Progenitor cell of endocrine pancreas (in vitro differentiated cells): ENCODE results near the gene SERPINA6. TPM values are rescaled to one million over a fixed set of nuclear protein-coding genes. Genes with fewer than 3 reads are reported as not detected.

ENCODE experiments used
- DNase-seq: peaks from one replicate; pipeline ENCODE4 v3.0.0; 2021; ENCODE audit warnings: low spot score; ENCODE audit not compliant: unreplicated experiment
- H3K27ac Mint-ChIP-seq: 2 replicates; pipeline ENCODE4 v1.8.0; 2021; ENCODE audit warnings: mild to moderate bottlenecking, moderate library complexity, mixed read lengths
- H3K27me3 Mint-ChIP-seq: 2 replicates; pipeline ENCODE4 v1.8.0; 2021; ENCODE audit warnings: mixed read lengths
- H3K36me3 Mint-ChIP-seq: 2 replicates; pipeline ENCODE4 v1.8.0; 2022; ENCODE audit warnings: mixed read lengths; ENCODE audit not compliant: insufficient read depth
- H3K4me1 Mint-ChIP-seq: 2 replicates; pipeline ENCODE4 v1.8.0; 2021; ENCODE audit warnings: low read depth, mixed read lengths
- H3K4me3 Mint-ChIP-seq: 2 replicates; pipeline ENCODE4 v1.8.0; 2021; ENCODE audit warnings: low read depth, mild to moderate bottlenecking, moderate library complexity, mixed read lengths
- H3K9me3 Mint-ChIP-seq: 2 replicates; pipeline ENCODE4 v1.8.0; 2021; ENCODE audit warnings: low read depth, mixed read lengths
- total RNA-seq: library from RNA; stranded (reverse); gene quantifications from 2 replicates; pipeline ENCODE4 v1.2.1, GENCODE V29; 2021
- TF ChIP-seq, protein P1 (sequence below): fragments of 200-600 bp; sonication (generic); IDR thresholded peaks from one replicate; pipeline ENCODE4 v1.5.0; 2021; ENCODE audit warnings: antibody characterized with exemption, mild to moderate bottlenecking; ENCODE audit not compliant: unreplicated experiment

Gene SERPINA6
- total RNA-seq, 1 donor from 2014 or later: 1.6 TPM

DNA sequence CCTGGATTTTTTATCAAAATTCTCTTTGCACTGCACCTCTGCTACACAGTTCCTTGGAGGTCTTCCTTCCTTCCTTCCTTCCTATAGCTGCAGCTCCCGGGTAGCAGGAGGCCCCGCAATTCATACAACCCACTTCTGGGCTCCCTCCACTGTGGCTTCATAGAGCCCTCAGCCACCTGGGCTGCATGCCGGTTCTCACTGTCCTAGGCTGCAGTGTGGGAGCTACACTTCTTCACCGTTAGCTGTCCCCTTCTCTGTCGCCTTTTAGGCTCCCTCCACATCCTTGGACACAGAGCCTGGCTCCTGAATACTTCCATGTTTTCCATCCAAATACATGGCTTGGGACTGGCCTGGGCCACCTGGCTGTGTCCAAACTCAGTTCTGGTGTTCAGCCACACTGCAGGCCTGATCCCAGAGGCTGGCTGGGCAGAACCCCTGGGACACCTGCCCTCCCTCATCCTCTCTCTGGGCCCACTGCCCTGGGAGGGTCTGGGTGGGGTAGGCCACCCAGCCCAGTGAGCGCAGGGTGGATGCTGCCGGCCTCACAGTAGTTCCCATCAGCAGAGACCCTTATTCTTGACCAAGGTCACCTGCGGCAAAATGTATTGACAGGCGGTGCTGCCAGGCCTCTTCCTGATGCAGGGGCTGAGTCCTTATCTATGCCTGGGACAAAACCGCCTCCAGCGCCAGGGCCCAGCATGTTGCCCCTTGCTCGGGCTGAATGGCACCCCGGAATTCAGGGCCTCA is 31.8 kb downstream of the SERPINA6 start:
- Mint-ChIP-seq H3K36me3 (peaks cover 8% of the 10 kb centered on the region), H3K4me3 (no peak overlapping the region), H3K4me1 (peaks cover 18% of the 10 kb centered on the region), H3K27me3 (no peaks in the 10 kb centered on the region), H3K27ac (no peak overlapping the region), H3K9me3 (peaks cover 5% of the 10 kb centered on the region)
- TF ChIP-seq, protein P1, sequence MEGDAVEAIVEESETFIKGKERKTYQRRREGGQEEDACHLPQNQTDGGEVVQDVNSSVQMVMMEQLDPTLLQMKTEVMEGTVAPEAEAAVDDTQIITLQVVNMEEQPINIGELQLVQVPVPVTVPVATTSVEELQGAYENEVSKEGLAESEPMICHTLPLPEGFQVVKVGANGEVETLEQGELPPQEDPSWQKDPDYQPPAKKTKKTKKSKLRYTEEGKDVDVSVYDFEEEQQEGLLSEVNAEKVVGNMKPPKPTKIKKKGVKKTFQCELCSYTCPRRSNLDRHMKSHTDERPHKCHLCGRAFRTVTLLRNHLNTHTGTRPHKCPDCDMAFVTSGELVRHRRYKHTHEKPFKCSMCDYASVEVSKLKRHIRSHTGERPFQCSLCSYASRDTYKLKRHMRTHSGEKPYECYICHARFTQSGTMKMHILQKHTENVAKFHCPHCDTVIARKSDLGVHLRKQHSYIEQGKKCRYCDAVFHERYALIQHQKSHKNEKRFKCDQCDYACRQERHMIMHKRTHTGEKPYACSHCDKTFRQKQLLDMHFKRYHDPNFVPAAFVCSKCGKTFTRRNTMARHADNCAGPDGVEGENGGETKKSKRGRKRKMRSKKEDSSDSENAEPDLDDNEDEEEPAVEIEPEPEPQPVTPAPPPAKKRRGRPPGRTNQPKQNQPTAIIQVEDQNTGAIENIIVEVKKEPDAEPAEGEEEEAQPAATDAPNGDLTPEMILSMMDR: no peak
- DNase-seq: no peak

- TF ChIP-seq, protein P1: no peak
- no peak overlapping the region for H3K27ac Mint-ChIP-seq
- H3K4me3 Mint-ChIP-seq: no peak overlapping the region
- H3K4me1 Mint-ChIP-seq: peaks cover 18% of the 10 kb centered on the region
- no peak for DNase-seq
- H3K27me3 Mint-ChIP-seq: no peaks in the 10 kb centered on the region
- H3K36me3 Mint-ChIP-seq: peaks cover 8% of the 10 kb centered on the region
- H3K9me3 Mint-ChIP-seq: peaks cover 5% of the 10 kb centered on the region
Observed at GRCh38 chr14:94290197-94290596, 32.9 kb downstream of the SERPINA6 start.

GRCh38 chr14:94288610-94289465 is 34.3 kb downstream of the SERPINA6 start:
- Mint-ChIP-seq H3K4me1 (peaks cover 17% of the 10 kb centered on the region), H3K36me3 (peaks cover 8% of the 10 kb centered on the region), H3K27me3 (no peaks in the 10 kb centered on the region), H3K9me3 (peaks cover 5% of the 10 kb centered on the region), H3K27ac (no peak overlapping the region), H3K4me3 (no peak overlapping the region)
- DNase-seq: no peak
- TF ChIP-seq, protein P1: no peak

DNA sequence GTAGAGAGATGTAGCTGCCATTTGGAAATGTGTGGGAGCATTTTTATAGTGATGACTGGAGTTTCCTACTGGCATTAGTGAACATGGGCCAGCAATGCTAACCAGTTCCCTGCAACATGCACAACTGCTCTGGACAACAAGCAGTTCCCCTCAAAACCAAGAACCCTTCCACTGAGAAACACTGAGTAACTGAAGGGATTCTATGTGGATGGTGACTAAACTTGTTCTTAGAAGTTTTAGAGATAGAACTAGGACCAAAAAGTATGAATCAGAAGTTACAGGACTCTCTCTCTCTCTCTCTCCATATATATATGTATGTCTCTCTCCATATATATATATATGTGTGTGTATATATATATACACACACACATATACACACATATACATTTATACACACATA is 38.0 kb downstream of the SERPINA6 start:
- peaks cover 5% of the 10 kb centered on the region for H3K9me3 Mint-ChIP-seq
- TF ChIP-seq, protein P1: no peak
- no peak for DNase-seq
- H3K4me1 Mint-ChIP-seq: no peaks in the 10 kb centered on the region
- H3K4me3 Mint-ChIP-seq: no peak overlapping the region
- H3K36me3 Mint-ChIP-seq: peaks cover 9% of the 10 kb centered on the region
- no peaks in the 10 kb centered on the region for H3K27me3 Mint-ChIP-seq
- no peak overlapping the region for H3K27ac Mint-ChIP-seq

DNA sequence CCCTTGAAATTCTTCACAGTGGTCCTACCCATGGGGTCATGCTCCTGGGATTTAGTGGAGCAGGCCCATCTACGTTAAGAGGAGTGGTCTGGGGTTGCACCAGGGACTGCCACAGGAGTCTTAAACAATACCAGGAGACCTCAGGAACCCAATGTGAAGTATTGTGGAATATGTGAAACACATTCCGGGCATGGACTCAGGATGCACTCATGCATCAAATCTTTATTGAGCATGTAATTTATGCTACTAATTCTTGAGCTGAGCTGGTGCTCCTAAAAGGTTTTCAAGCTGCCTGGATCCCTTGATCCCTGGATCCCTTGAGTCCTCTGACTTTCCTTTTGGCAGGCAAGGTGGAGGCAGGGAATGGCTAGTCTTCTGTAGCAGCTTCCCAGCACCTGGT is 38.9 kb downstream of the SERPINA6 start:
- no peak overlapping the region for H3K27ac Mint-ChIP-seq
- H3K27me3 Mint-ChIP-seq: no peaks in the 10 kb centered on the region
- no peak for DNase-seq
- H3K36me3 Mint-ChIP-seq: peaks cover 9% of the 10 kb centered on the region
- peaks cover 5% of the 10 kb centered on the region for H3K9me3 Mint-ChIP-seq
- TF ChIP-seq, protein P1: no peak
- H3K4me3 Mint-ChIP-seq: no peak overlapping the region
- no peaks in the 10 kb centered on the region for H3K4me1 Mint-ChIP-seq
